ENCODE data around the gene LDB2. TPM values are rescaled to one million over a fixed set of nuclear protein-coding genes. Genes with fewer than 3 reads are reported as not detected.
A peak's percentile ranks its signal among the peaks of the same experiment; 100 is the strongest.

LDB2 gene
- total and polyA plus RNA-seq, 2 donors (not counting 1 experiment from before 2014, with no cell fraction given), result 41.6 to 78.3 TPM

- Histone ChIP-seq H3K4me3 (replicated peaks in 1 of 4; ENCODE audit: control extremely low read depth in 1 of 4, insufficient read depth in 1 of 4, low read depth in 3 of 4, low read length in 4 of 4) (no peak overlapping the region), H3K79me2 (ENCODE audit: control insufficient read depth, insufficient read depth, low read length) (no peaks in the 10 kb centered on the region), H3K27ac (ENCODE audit: insufficient read depth, low read length) (no peak overlapping the region), H3K4me2 (ENCODE audit: extremely low read depth, insufficient read depth, low read length) (no peak overlapping the region), H3K36me3 (ENCODE audit: control insufficient read depth, insufficient read depth, low read length) (no peaks in the 10 kb centered on the region), H3K4me1 (ENCODE audit: control insufficient read depth, extremely low read depth, insufficient read depth, low read length) (no peaks in the 10 kb centered on the region), H2AFZ (ENCODE audit: low read length) (no peak overlapping the region), H3K9ac (ENCODE audit: insufficient read depth, low read length) (no peak overlapping the region), H4K20me1 (ENCODE audit: control insufficient read depth, extremely low read depth, insufficient read depth, low read length) (no peaks in the 10 kb centered on the region), H3K9me3 (ENCODE audit: control insufficient read depth, insufficient read depth, low read depth, low read length) (no peaks in the 10 kb centered on the region), H3K27me3 (ENCODE audit: control insufficient read depth, insufficient read depth, low read length) (no peaks in the 10 kb centered on the region)
- peak in 1 of 2 donors; percentile 33 for DNase-seq (ENCODE audit: low read depth in 2 of 2)
- TF ChIP-seq CTCF (conservative IDR thresholded peaks at IDR 0.05 in 1 of 2, IDR thresholded peaks at IDR 0.05 in 1 of 2; ENCODE audit: low read depth in 1 of 2, low read length in 2 of 2), result no peak
Observed at GRCh38 chr4:16759931-16760582, 138.4 kb downstream of the LDB2 start.

- Histone ChIP-seq H2AFZ (ENCODE audit: low read length) (no peak overlapping the region), H3K27me3 (ENCODE audit: control insufficient read depth, insufficient read depth, low read length) (no peaks in the 10 kb centered on the region), H3K9ac (ENCODE audit: insufficient read depth, low read length) (no peak overlapping the region), H3K36me3 (ENCODE audit: control insufficient read depth, insufficient read depth, low read length) (no peaks in the 10 kb centered on the region), H3K4me3 (replicated peaks in 1 of 4; ENCODE audit: control extremely low read depth in 1 of 4, insufficient read depth in 1 of 4, low read depth in 3 of 4, low read length in 4 of 4) (no peak overlapping the region), H3K4me1 (ENCODE audit: control insufficient read depth, extremely low read depth, insufficient read depth, low read length) (no peaks in the 10 kb centered on the region), H3K27ac (ENCODE audit: insufficient read depth, low read length) (no peak overlapping the region), H3K4me2 (ENCODE audit: extremely low read depth, insufficient read depth, low read length) (no peak overlapping the region), H3K9me3 (ENCODE audit: control insufficient read depth, insufficient read depth, low read depth, low read length) (no peaks in the 10 kb centered on the region), H3K79me2 (ENCODE audit: control insufficient read depth, insufficient read depth, low read length) (no peaks in the 10 kb centered on the region), H4K20me1 (ENCODE audit: control insufficient read depth, extremely low read depth, insufficient read depth, low read length) (no peaks in the 10 kb centered on the region)
- no peak for DNase-seq (ENCODE audit: low read depth in 2 of 2)
- no peak for TF ChIP-seq EZH2 (IDR thresholded peaks at IDR 0.05; ENCODE audit: low read length, missing control alignments)
- TF ChIP-seq CTCF (conservative IDR thresholded peaks at IDR 0.05 in 1 of 2, IDR thresholded peaks at IDR 0.05 in 1 of 2; ENCODE audit: low read depth in 1 of 2, low read length in 2 of 2), result no peak
Observed at GRCh38 chr4:16758816-16759215, 139.6 kb downstream of the LDB2 start.

- Histone ChIP-seq H4K20me1 (ENCODE audit: control insufficient read depth, extremely low read depth, insufficient read depth, low read length) (no peaks in the 10 kb centered on the region), H3K4me2 (ENCODE audit: extremely low read depth, insufficient read depth, low read length) (no peak overlapping the region), H3K4me1 (ENCODE audit: control insufficient read depth, extremely low read depth, insufficient read depth, low read length) (no peaks in the 10 kb centered on the region), H3K27ac (ENCODE audit: insufficient read depth, low read length) (no peak overlapping the region), H3K27me3 (ENCODE audit: control insufficient read depth, insufficient read depth, low read length) (no peaks in the 10 kb centered on the region), H2AFZ (ENCODE audit: low read length) (no peak overlapping the region), H3K4me3 (replicated peaks in 1 of 4; ENCODE audit: control extremely low read depth in 1 of 4, insufficient read depth in 1 of 4, low read depth in 3 of 4, low read length in 4 of 4) (no peak overlapping the region), H3K9ac (ENCODE audit: insufficient read depth, low read length) (no peak overlapping the region), H3K79me2 (ENCODE audit: control insufficient read depth, insufficient read depth, low read length) (no peaks in the 10 kb centered on the region), H3K9me3 (ENCODE audit: control insufficient read depth, insufficient read depth, low read depth, low read length) (no peaks in the 10 kb centered on the region), H3K36me3 (ENCODE audit: control insufficient read depth, insufficient read depth, low read length) (no peaks in the 10 kb centered on the region)
- DNase-seq (ENCODE audit: low read depth in 2 of 2), result no peak
- TF ChIP-seq CTCF (conservative IDR thresholded peaks at IDR 0.05 in 1 of 2, IDR thresholded peaks at IDR 0.05 in 1 of 2; ENCODE audit: low read depth in 1 of 2, low read length in 2 of 2), result no peak
- TF ChIP-seq EZH2 (IDR thresholded peaks at IDR 0.05; ENCODE audit: low read length, missing control alignments), result no peak
Observed at GRCh38 chr4:16758255-16758654, 140.2 kb downstream of the LDB2 start.
